Fibroblast of the aortic adventitia (primary cell): ENCODE data around the gene TMA7. TPM values are rescaled to one million over a fixed set of nuclear protein-coding genes. Genes with fewer than 3 reads are reported as not detected.
A peak's percentile ranks its signal among the peaks of the same experiment; 100 is the strongest.

Source experiments
- DNase-seq: peaks from one replicate; pipeline ENCODE4 v3.0.0-alpha.2; 2010; ENCODE audit warnings: low read depth
- H3K4me3 ChIP-seq: 2 replicates; pipeline ENCODE4 v1.5.1; 2011; ENCODE audit warnings: low read depth, mild to moderate bottlenecking, control low read depth, low read length, moderate library complexity
- total RNA-seq: library from RNA; depleted of rRNA; stranded (reverse); fragments of >200 nt; gene quantifications from 2 replicates; pipeline ENCODE4 v1.2.3, GENCODE V29; 2012; ENCODE audit warnings: low replicate concordance
- TF ChIP-seq, protein P1 (sequence below): IDR thresholded peaks from 2 replicates; pipeline ENCODE4 v1.5.1; 2011; ENCODE audit warnings: mild to moderate bottlenecking, low read length, control low read depth, inconsistent platforms; ENCODE audit not compliant: insufficient read depth

Gene TMA7
- total RNA-seq, 1 donor, result 234 TPM

DNA sequence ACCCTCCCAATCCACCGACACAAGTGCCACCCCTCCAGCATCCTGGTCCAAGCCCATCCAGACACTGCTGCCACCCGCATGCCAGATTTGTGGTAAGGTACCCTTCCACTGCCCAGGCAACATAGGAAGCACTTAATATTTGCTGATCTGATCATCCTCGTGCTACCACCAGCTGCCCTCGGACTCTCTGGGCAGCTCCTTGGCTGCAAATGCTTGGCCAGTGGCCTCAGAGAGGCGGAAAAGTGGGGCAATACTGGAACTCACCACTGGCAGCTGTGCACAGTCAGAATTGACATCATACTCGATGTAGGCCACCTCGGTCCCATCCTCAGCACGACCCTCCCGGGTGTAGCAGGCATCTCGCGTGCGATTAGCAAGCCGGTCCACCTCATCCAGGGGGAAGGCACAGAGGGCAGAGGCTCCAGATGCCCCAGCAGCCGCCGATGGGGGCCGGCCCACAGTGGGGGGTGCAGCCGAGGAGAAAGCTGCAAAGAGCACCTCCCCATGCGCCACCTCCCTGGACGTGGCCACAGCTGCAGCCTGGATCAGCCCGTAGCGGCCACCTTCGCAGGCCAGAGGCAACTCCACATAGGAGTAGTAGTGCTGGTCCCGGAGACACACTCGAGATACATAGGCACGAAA, 16.7 kb upstream of the TMA7 start:
- DNase-seq, result no peak
- H3K4me3 ChIP-seq, result no peak overlapping the region

DNA sequence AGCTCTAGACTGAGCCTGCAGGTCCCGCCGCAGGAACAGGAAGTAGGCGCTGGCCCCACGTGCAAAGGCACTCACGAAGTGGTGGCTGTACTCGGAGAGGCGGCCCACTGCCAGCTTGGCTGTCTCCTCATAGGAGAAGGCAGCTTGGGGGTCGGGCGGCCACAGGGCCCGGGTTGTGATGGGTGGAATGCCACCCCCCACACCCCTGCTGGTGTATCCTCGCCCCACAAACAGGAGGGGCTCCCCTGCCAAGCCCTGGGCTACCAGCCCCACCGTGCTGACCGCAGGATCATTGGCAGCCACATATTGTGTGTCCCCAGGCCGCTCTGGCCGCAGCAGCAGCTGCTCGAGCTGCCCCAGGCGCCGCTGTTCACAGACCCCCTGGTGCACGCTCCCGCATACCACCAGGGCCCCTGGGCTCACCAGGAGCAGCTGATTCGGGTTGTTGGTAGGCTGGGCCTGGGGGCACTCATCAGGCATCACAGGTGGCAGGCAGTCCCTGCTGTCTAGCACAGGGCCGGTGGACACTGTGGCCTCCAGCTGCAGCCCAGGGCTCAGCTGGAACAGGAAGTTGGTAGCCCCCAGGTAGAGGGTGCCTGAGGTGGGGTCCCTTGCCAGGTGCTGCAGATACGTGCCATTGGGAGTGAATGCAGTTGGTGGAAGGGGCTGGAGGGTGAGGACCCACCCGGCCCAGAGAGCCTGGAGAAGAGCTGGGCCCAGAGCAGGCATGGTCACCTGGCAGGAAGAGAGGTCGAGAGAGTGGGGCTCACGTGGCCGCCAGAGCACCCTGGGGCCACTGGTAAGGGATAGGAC, 16.0 kb upstream of the TMA7 start:
- H3K4me3 ChIP-seq, result no peak overlapping the region
- TF ChIP-seq, protein P1, sequence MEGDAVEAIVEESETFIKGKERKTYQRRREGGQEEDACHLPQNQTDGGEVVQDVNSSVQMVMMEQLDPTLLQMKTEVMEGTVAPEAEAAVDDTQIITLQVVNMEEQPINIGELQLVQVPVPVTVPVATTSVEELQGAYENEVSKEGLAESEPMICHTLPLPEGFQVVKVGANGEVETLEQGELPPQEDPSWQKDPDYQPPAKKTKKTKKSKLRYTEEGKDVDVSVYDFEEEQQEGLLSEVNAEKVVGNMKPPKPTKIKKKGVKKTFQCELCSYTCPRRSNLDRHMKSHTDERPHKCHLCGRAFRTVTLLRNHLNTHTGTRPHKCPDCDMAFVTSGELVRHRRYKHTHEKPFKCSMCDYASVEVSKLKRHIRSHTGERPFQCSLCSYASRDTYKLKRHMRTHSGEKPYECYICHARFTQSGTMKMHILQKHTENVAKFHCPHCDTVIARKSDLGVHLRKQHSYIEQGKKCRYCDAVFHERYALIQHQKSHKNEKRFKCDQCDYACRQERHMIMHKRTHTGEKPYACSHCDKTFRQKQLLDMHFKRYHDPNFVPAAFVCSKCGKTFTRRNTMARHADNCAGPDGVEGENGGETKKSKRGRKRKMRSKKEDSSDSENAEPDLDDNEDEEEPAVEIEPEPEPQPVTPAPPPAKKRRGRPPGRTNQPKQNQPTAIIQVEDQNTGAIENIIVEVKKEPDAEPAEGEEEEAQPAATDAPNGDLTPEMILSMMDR, result no peak
- no peak for DNase-seq

More for the DNA sequence above, 16.7 kb upstream of the TMA7 start:
- TF ChIP-seq, protein P1, result no peak

DNA sequence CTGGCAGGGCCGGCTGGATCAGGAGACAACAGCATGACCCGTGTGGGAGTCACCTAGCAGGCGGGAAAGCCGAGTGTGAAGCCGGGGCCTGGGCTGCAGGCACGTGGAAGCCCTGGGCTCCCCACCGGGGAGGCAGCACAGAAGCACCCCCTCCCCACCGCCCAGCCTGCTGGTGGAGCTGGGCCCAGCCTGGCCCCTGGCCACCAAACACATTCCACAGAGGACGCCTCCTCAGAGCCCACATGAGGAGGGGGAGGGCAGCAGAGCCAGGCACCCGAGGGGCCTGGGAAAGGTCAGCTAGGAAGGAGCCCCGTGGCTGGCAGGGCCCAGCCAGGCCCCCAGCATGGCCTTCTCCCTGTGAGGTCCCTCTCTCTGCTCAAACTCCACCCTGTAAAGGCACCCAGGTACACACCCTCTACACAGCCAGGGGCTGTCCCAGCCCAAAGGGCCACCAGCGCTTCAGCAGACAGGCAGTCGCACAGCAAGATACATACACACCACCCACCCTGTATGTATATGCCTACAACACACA, 14.7 kb upstream of the TMA7 start:
- TF ChIP-seq, protein P1, result no peak
- no peak for DNase-seq
- no peak overlapping the region for H3K4me3 ChIP-seq

DNA sequence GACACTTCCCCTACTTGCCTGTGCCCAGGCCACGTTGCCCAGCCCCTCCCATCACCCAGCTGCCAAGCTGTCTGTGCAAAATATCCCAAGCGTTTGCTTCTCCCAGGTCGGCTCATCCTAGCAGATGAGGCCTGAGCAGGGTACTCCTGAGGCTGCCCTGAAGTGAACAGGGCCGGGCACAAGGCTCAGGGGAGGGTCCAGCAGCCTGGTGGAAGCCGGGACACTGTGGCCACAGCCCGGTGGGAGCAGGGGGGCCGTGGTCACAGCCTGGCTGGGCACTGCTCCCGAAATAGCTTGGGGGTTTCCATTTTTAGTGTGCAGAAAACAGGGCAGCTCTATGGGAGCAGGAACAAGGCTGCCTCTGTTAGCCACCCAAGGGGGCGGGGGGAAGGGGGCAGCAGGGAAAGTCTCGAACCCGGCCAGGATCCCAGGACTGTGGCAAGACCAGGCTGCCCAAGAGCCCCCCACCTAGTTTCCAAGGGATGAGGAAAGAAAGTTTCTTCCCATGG, 13.6 kb upstream of the TMA7 start:
- no peak for DNase-seq
- H3K4me3 ChIP-seq, result no peak overlapping the region

DNA sequence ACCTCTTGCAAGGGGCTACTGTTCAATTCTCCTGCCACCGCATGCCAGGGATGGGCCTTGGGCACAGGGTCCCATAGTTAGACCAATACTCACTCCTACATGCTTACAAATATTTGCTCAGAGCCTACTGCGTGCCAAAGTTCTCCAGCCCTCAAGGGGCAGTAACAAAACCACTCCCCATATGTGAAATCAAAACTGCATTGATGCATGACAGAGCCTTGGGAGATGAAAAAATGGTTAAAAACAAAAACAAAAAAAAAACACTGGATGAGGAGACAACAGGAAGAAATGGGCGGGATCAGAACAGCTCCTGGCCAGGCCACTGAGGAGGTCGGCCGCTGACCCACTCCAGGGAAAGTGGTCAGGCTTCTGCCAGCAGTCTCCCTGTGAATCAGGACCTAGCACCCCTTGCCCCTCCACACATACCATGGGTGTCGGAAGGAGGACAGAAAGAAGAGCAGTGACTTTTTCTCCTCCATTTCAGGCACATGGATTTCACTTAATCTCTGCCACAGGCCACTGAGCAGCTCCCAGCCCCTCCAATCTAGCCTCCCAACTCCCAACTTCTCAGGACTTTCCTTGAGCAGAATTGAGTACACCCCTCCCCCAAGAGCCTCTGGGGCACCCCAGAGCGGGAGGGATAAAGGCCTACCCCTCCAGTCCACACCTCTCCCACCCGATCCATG, 13.0 kb upstream of the TMA7 start:
- TF ChIP-seq, protein P1, result no peak
- DNase-seq, result no peak
- peak overlapping the region; percentile 37 for H3K4me3 ChIP-seq

More for the DNA sequence above, 13.6 kb upstream of the TMA7 start:
- TF ChIP-seq, protein P1, result no peak

DNA sequence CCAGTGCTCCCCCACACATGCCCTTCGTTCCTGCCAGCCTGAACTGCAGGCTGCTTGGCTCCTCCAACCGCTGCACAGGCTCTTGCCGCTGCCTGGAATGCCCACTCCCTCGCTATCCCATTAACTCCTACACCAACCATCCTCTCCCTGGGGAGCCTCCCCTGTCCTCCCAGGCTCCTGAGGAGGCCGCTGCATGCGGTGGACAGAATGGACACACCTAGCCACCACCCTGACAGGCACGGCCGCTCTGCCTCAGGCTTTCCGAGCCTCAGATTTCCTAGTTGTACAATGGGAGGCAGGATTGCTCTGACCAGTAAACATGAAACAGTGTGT, 12.5 kb upstream of the TMA7 start:
- no peak for DNase-seq
- TF ChIP-seq, protein P1, result no peak
- peak overlapping the region; percentile 74 for H3K4me3 ChIP-seq
